ENCODE results near the gene AURKA.

DNA sequence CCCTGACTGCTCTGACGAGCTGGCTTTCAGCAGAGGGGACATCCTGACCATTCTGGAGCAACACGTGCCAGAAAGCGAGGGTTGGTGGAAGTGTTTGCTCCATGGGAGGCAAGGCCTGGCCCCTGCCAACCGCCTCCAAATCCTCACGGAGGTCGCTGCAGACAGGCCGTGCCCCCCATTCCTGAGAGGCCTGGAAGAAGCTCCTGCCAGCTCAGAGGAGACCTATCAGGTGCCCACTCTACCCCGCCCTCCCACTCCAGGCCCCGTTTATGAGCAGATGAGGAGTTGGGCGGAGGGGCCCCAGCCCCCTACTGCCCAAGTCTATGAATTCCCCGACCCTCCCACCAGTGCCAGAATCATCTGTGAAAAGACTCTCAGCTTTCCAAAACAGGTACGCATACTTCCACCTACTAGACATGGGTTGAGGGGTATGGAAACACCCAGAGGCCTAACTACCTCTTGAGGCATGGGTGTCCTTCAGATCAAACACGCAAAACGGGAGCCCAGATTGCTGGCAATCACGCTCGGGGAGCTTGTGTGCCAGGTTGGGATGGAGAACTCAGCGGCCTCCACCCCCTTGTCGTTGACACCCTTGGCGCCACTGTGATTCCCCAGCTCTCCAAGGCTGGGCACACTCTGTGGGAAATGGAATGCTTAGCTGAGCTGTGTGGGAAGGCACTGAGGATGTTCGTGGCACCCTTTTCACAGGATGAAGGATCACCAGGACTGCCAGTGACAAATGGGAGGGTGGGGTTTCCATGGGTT lies 45.4 kb upstream of the AURKA start:
- TF ChIP-seq, protein P1, sequence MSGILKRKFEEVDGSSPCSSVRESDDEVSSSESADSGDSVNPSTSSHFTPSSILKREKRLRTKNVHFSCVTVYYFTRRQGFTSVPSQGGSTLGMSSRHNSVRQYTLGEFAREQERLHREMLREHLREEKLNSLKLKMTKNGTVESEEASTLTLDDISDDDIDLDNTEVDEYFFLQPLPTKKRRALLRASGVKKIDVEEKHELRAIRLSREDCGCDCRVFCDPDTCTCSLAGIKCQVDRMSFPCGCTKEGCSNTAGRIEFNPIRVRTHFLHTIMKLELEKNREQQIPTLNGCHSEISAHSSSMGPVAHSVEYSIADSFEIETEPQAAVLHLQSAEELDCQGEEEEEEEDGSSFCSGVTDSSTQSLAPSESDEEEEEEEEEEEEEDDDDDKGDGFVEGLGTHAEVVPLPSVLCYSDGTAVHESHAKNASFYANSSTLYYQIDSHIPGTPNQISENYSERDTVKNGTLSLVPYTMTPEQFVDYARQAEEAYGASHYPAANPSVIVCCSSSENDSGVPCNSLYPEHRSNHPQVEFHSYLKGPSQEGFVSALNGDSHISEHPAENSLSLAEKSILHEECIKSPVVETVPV (CRISPR knock-in tag; IDR thresholded peaks at IDR 0.05), result no peak
- no peak for TF ChIP-seq ZFP30 (CRISPR knock-in tag; IDR thresholded peaks at IDR 0.05)
- TF ChIP-seq ARNTL (CRISPR knock-in tag; IDR thresholded peaks at IDR 0.05; ENCODE audit: borderline replicate concordance, low read depth), result no peak

Data from SK-N-SH treated with all-trans-retinoic acid at 6 μM for 48 hours (cell line).